H1 (cell line): ENCODE data around the gene SNRNP70. TPM values are rescaled to one million over a fixed set of nuclear protein-coding genes. Genes with fewer than 3 reads are reported as not detected.

Experiments used
- CTCF ChIA-PET: fragments of 300-600 bp; sonication (Branson Sonifier 250); formaldehyde crosslinking; loops from one replicate; lab custom pipeline; 2021; ENCODE audit not compliant: partially characterized antibody; lab: Charles Lee
- POLR2A ChIA-PET: fragments of 300-600 bp; sonication (Branson Sonifier 250); formaldehyde crosslinking; loops from one replicate; lab custom pipeline; 2021; ENCODE audit warnings: inconsistent platforms; ENCODE audit not compliant: partially characterized antibody; lab: Charles Lee
- DNase-seq, 2 experiments: peaks; one replicate each; pipeline versions ENCODE4 v3.0.0 to v3.0.0-alpha.2; 2010 to 2022; ENCODE audit warnings: low spot score in 2 of 2, low read depth in 1 of 2, mixed read lengths in 1 of 2
- FAIRE-seq: peaks from 2 replicates; lab custom pipeline; 2011; peaks lifted over from hg19 to GRCh38; lab: Jason Lieb, UNC
- H2AFZ ChIP-seq: 2 replicates; pipeline ENCODE4 v1.8.1; 2012; ENCODE audit warnings: low read length, inconsistent platforms
- H2AK5ac ChIP-seq: 2 replicates; pipeline ENCODE4 v1.6.1; 2013; ENCODE audit warnings: low read depth, low read length
- H2BK120ac ChIP-seq: replicated peaks from 2 replicates; pipeline ENCODE3; 2013; ENCODE audit warnings: low read depth, low read length, inconsistent platforms
- H2BK12ac ChIP-seq: 2 replicates; pipeline ENCODE4 v1.6.1; 2013; ENCODE audit warnings: low read depth, low read length
- H2BK15ac ChIP-seq: 2 replicates; pipeline ENCODE4 v1.6.1; 2013; ENCODE audit warnings: low read length
- H2BK20ac ChIP-seq: 2 replicates; pipeline ENCODE4 v1.6.1; 2013; ENCODE audit warnings: low read length
- H2BK5ac ChIP-seq: 2 replicates; pipeline ENCODE4 v1.6.1; 2013; ENCODE audit warnings: low read depth, low read length
- H3K14ac ChIP-seq: 2 replicates; pipeline ENCODE4 v1.6.1; 2013; ENCODE audit warnings: inconsistent platforms; ENCODE audit not compliant: insufficient read length
- H3K18ac ChIP-seq: 2 replicates; pipeline ENCODE4 v1.6.1; 2013; ENCODE audit warnings: low read length; ENCODE audit errors: extremely low read depth
- H3K23ac ChIP-seq: 2 replicates; pipeline ENCODE4 v1.6.1; 2013; ENCODE audit warnings: inconsistent platforms; ENCODE audit not compliant: insufficient read length
- H3K23me2 ChIP-seq: 2 replicates; pipeline ENCODE4 v1.6.1; 2013; ENCODE audit warnings: low read depth, low read length
- H3K27ac ChIP-seq: 2 replicates; pipeline ENCODE4 v1.6.1; 2011; ENCODE audit warnings: low read depth, low read length, inconsistent platforms
- H3K27me3 ChIP-seq, 4 experiments: replicated peaks in 1 of 4; 1 replicate in 1 of 4; 2 replicates in 3 of 4; pipeline versions ENCODE4 v1.6.1 to v1.8.1; 2011 to 2013; ENCODE audit warnings: low read length in 3 of 4, mild to moderate bottlenecking in 3 of 4, inconsistent platforms in 2 of 4, mixed read lengths in 2 of 4, moderate library complexity in 1 of 4; ENCODE audit not compliant: control insufficient read depth in 3 of 4, insufficient read depth in 3 of 4; ENCODE audit errors: extremely low read depth in 1 of 4
- H3K36me3 ChIP-seq, 4 experiments: 2 replicates each; pipeline versions ENCODE4 v1.6.1 to v1.8.1; 2011 to 2013; ENCODE audit warnings: mild to moderate bottlenecking in 4 of 4, low read length in 3 of 4, moderate library complexity in 2 of 4, control low read depth in 1 of 4, inconsistent platforms in 1 of 4; ENCODE audit not compliant: insufficient read depth in 4 of 4, control insufficient read depth in 2 of 4
- H3K4ac ChIP-seq: replicated peaks from 2 replicates; pipeline ENCODE3; 2013; ENCODE audit warnings: low read length, low read depth, mixed read lengths, inconsistent platforms; ENCODE audit not compliant: insufficient read length
- H3K4me1 ChIP-seq, 4 experiments: replicated peaks in 1 of 4; 1 replicate in 1 of 4; 2 replicates in 3 of 4; pipeline versions ENCODE4 v1.6.1 to v1.8.1; 2011 to 2013; ENCODE audit warnings: low read length in 3 of 4, inconsistent platforms in 2 of 4, mixed read lengths in 1 of 4; ENCODE audit not compliant: insufficient read depth in 4 of 4, control insufficient read depth in 3 of 4
- H3K4me2 ChIP-seq, 2 experiments: 2 replicates each; pipeline versions ENCODE4 v1.6.1 to v1.8.1; 2011 to 2013; ENCODE audit warnings: low read depth in 2 of 2, low read length in 2 of 2, control low read depth in 1 of 2, inconsistent platforms in 1 of 2, mild to moderate bottlenecking in 1 of 2; ENCODE audit not compliant: insufficient read depth in 1 of 2
- H3K4me3 ChIP-seq, 4 experiments: fragments of 200-600, 300-600 bp in 1 of 4; sonication (generic), shearing (Covaris generic), sonication (Bioruptor Twin) in 1 of 4; 2 replicates each; pipeline versions ENCODE4 v1.5.1 to v1.8.1; 2011 to 2016; ENCODE audit warnings: low read length in 4 of 4, low read depth in 3 of 4, control low read depth in 2 of 4, inconsistent platforms in 2 of 4, mild to moderate bottlenecking in 2 of 4, mixed read lengths in 1 of 4, moderate library complexity in 1 of 4; ENCODE audit not compliant: insufficient read depth in 2 of 4; ENCODE audit errors: extremely low read depth in 1 of 4
- H3K56ac ChIP-seq: replicated peaks from 2 replicates; pipeline ENCODE3; 2013; ENCODE audit warnings: low read depth, mild to moderate bottlenecking, mixed read lengths, low read length, inconsistent platforms; ENCODE audit not compliant: insufficient read length
- H3K79me1 ChIP-seq: 2 replicates; pipeline ENCODE4 v1.6.1; 2013; ENCODE audit warnings: low read depth, low read length, control low read depth
- H3K79me2 ChIP-seq, 2 experiments: 2 replicates each; pipeline versions ENCODE4 v1.6.1 to v1.8.1; 2012 to 2013; ENCODE audit warnings: low read length in 2 of 2, mild to moderate bottlenecking in 2 of 2, inconsistent platforms in 1 of 2; ENCODE audit not compliant: insufficient read depth in 2 of 2, control insufficient read depth in 1 of 2
- H3K9ac ChIP-seq, 4 experiments: replicated peaks in 1 of 4; 1 replicate in 1 of 4; 2 replicates in 3 of 4; pipeline versions ENCODE4 v1.6.1 to v1.8.1; 2011 to 2013; ENCODE audit warnings: low read depth in 3 of 4, low read length in 3 of 4, control low read depth in 2 of 4, mild to moderate bottlenecking in 2 of 4, moderate library complexity in 2 of 4, inconsistent platforms in 1 of 4; ENCODE audit errors: extremely low read depth in 1 of 4
- H3K9me3 ChIP-seq, 2 experiments: 2 replicates each; pipeline versions ENCODE4 v1.6.1 to v1.8.1; 2012 to 2013; ENCODE audit warnings: mild to moderate bottlenecking in 2 of 2, moderate library complexity in 2 of 2, control low read depth in 1 of 2, inconsistent platforms in 1 of 2, low read depth in 1 of 2, low read length in 1 of 2, mixed read lengths in 1 of 2; ENCODE audit not compliant: insufficient read depth in 2 of 2
- H4K20me1 ChIP-seq, 2 experiments: replicated peaks in 1 of 2; 2 replicates each; pipeline versions ENCODE3 to v1.8.1; 2011 to 2013; ENCODE audit warnings: inconsistent platforms in 2 of 2, low read length in 2 of 2, mild to moderate bottlenecking in 1 of 2; ENCODE audit not compliant: insufficient read depth in 2 of 2, control insufficient read depth in 1 of 2
- H4K5ac ChIP-seq: 2 replicates; pipeline ENCODE4 v1.6.1; 2013; ENCODE audit warnings: low read length, low read depth, mixed read lengths, inconsistent platforms; ENCODE audit not compliant: insufficient read length
- H4K8ac ChIP-seq: 2 replicates; pipeline ENCODE4 v1.8.0; 2013; ENCODE audit warnings: mild to moderate bottlenecking, moderate library complexity, low read length, inconsistent platforms; ENCODE audit not compliant: insufficient read depth; ENCODE audit errors: extremely low read depth
- H4K91ac ChIP-seq: replicated peaks from 2 replicates; pipeline ENCODE3; 2013; ENCODE audit warnings: low read length, mixed read lengths, inconsistent platforms; ENCODE audit not compliant: insufficient read length
- JUND ChIP-seq: IDR thresholded peaks from 2 replicates; pipeline ENCODE4 v1.6.1; 2011; ENCODE audit warnings: mild to moderate bottlenecking, improper control_type of control experiment, low read length
- KDM1A ChIP-seq: fragments of 200-600, 300-600 bp; sonication (generic); IDR thresholded peaks from 2 replicates; pipeline ENCODE4 v1.7.1; 2016; ENCODE audit warnings: mild to moderate bottlenecking, low read length, borderline replicate concordance
- KDM4A ChIP-seq: IDR thresholded peaks from one replicate; pipeline ENCODE4 v1.7.1; 2012; ENCODE audit warnings: low read depth, mild to moderate bottlenecking, moderate library complexity, low read length, inconsistent platforms; ENCODE audit not compliant: severe bottlenecking
- NRF1 ChIP-seq: IDR thresholded peaks from 2 replicates; pipeline ENCODE4 v1.6.1; 2011; ENCODE audit warnings: mild to moderate bottlenecking, low read depth, low read length, improper control_type of control experiment
- POU5F1 ChIP-seq: IDR thresholded peaks from 2 replicates; pipeline ENCODE4 v1.6.1; 2011; ENCODE audit warnings: low read depth, mild to moderate bottlenecking, low read length, moderate library complexity
- RXRA ChIP-seq: IDR thresholded peaks from 2 replicates; pipeline ENCODE4 v1.6.1; 2011; ENCODE audit warnings: low read depth, mild to moderate bottlenecking, low read length, moderate library complexity; ENCODE audit not compliant: insufficient read depth
- TEAD4 ChIP-seq: IDR thresholded peaks from 2 replicates; pipeline ENCODE4 v1.6.1; 2012; ENCODE audit warnings: low read depth, low read length, inconsistent platforms, mixed read lengths
- USF2 ChIP-seq: IDR thresholded peaks from 2 replicates; pipeline ENCODE4 v1.6.1; 2011; ENCODE audit warnings: low read length, improper control_type of control experiment
- WGBS, 2 experiments: shearing (Covaris generic) in 1 of 2; methylation state at CpG; one replicate each; pipeline versions ENCODE4 v1.1.6 to v1.1.7; 2013 to 2015; ENCODE audit warnings: low lambda C conversion rate in 2 of 2, mixed read lengths in 2 of 2, inconsistent platforms in 1 of 2, low coverage in 1 of 2, missing lambda C conversion rate in 1 of 2; ENCODE audit not compliant: insufficient replicate concordance in 2 of 2, insufficient coverage in 1 of 2, insufficient read length in 1 of 2; ENCODE audit errors: extremely low coverage in 1 of 2, missing lambda C conversion rate in 1 of 2; 5-methylcytosine and 5-hydroxymethylcytosine counted together
- polyA plus RNA-seq, 7 experiments: library from polyadenylated mRNA; depleted of rRNA in 3 of 7; stranded (reverse) in 5 of 7; unstranded in 2 of 7; fragments of >200 nt in 5 of 7; fragments of 200-250 nt in 2 of 7; gene quantifications; 1 replicate in 5 of 7; 2 replicates in 1 of 7; 4 replicates in 1 of 7; pipeline versions ENCODE4 v1.2.1 to v1.2.3, GENCODE V29; 2011 to 2013; ENCODE audit warnings: missing spikeins in 2 of 7, mixed read lengths in 2 of 7
- total RNA-seq: library from RNA; stranded (reverse); fragmentation: NEBNext Ultra II Directional; extraction: Animal tissue kit (Norgen Biotek cat#: 25700); gene quantifications from 2 replicates; pipeline ENCODE4 v1.2.1, GENCODE V29; 2021
- TF ChIP-seq, protein P1 (sequence below): IDR thresholded peaks from 2 replicates; pipeline ENCODE4 v1.6.1; 2012; ENCODE audit warnings: inconsistent platforms
- TF ChIP-seq, protein P2 (sequence below), 3 experiments: IDR thresholded peaks; 1 replicate in 2 of 3; 2 replicates in 1 of 3; pipeline versions ENCODE4 v1.5.1 to v1.6.1; 2011; ENCODE audit warnings: low read length in 3 of 3, mild to moderate bottlenecking in 3 of 3, inconsistent platforms in 2 of 3, low read depth in 1 of 3, moderate library complexity in 1 of 3; ENCODE audit not compliant: insufficient read depth in 1 of 3; ENCODE audit errors: control extremely low read depth in 1 of 3

SNRNP70 gene
- total and polyA plus RNA-seq, 2 of the 8 experiments (the other 6 are each of a cell fraction or from before 2014, with no cell fraction given): 231 to 235 TPM

DNA sequence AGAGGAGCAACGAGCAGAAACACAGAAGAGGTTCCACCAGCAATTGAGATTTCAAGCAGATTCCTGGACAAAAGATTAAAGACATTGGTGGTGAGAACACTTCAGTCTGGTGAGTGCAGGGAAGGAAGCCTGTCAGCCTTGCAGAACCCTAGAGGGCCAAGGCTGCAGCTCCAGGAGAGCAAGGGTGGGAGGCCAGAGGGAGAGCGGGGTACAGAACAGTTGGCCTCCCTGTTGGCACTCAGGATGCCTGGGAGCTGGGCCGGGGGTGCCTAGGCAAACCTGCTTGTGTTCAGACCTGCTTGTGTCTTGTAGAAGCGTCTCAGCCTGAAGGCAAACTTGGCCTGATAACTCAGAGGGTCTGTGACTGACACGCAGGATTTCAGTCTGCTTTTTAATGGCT lies 23.8 kb downstream of the SNRNP70 start:
- FAIRE-seq (no peak), DNase-seq (no peak)
- H3K9me3 ChIP-seq: no peaks in the 10 kb centered on the region
- H3K4me3 ChIP-seq: no peak overlapping the region
- no peak overlapping the region for H2AK5ac ChIP-seq
- no peak overlapping the region for H2BK15ac ChIP-seq
- no peak overlapping the region for H4K91ac ChIP-seq
- H3K18ac ChIP-seq: no peak overlapping the region
- no peak overlapping the region for H4K5ac ChIP-seq
- no peak overlapping the region for H2BK12ac ChIP-seq
- peaks cover 0 to 3% (median 0%) of the 10 kb centered on the region in 4 experiments; a peak in 1 of 7 replicates for H3K4me1 ChIP-seq
- peaks cover 4% of the 10 kb centered on the region for H3K23me2 ChIP-seq
- no peak overlapping the region for H3K23ac ChIP-seq
- H2BK120ac ChIP-seq: no peak overlapping the region
- H3K36me3 ChIP-seq: peaks cover 20 to 48% (median 44%) of the 10 kb centered on the region in 4 experiments
- no peak overlapping the region for H3K4me2 ChIP-seq
- peaks cover 16 to 28% of the 10 kb centered on the region in 2 experiments for H4K20me1 ChIP-seq
- H3K14ac ChIP-seq: no peak overlapping the region
- H3K27me3 ChIP-seq: no peaks in the 10 kb centered on the region; a peak in 1 of 7 replicates
- no peak overlapping the region for H3K56ac ChIP-seq
- no peak overlapping the region for H2AFZ ChIP-seq
- CTCF ChIA-PET: interaction anchor here (0.9 to 2.9 kb wide), 8 partner anchors 11 to 116 kb away, joined by 3 to 20 read pairs (median 4); no protein-coding TSS in a partner anchor
- POLR2A ChIA-PET: interaction anchor here (1.2 to 7.8 kb wide), 4 partner anchors 11 to 42 kb away, joined by 4 to 67 read pairs (median 4); partner anchors contain the start of gene PPFIA3
- 88% methylated on average over 4 of the region's 5 CpGs; no CpG with 5 or more reads in 1 of the 2 experiments for WGBS, 2 experiments
- H3K4ac ChIP-seq: no peak overlapping the region
- no peak overlapping the region for H3K9ac ChIP-seq
- no peak overlapping the region for H2BK5ac ChIP-seq
- no peak overlapping the region for H3K27ac ChIP-seq
- no peaks in the 10 kb centered on the region for H3K79me2 ChIP-seq
- H3K79me1 ChIP-seq: peaks cover 3% of the 10 kb centered on the region
- no peak overlapping the region for H4K8ac ChIP-seq
- H2BK20ac ChIP-seq: no peak overlapping the region
- TF ChIP-seq POU5F1: no peak
- TF ChIP-seq, protein P1, sequence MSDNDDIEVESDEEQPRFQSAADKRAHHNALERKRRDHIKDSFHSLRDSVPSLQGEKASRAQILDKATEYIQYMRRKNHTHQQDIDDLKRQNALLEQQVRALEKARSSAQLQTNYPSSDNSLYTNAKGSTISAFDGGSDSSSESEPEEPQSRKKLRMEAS: no peak
- TF ChIP-seq JUND: no peak
- TF ChIP-seq KDM4A: no peak
- TF ChIP-seq KDM1A: no peak
- TF ChIP-seq RXRA: no peak
- no peak for TF ChIP-seq NRF1
- TF ChIP-seq USF2: no peak
- TF ChIP-seq, protein P2, sequence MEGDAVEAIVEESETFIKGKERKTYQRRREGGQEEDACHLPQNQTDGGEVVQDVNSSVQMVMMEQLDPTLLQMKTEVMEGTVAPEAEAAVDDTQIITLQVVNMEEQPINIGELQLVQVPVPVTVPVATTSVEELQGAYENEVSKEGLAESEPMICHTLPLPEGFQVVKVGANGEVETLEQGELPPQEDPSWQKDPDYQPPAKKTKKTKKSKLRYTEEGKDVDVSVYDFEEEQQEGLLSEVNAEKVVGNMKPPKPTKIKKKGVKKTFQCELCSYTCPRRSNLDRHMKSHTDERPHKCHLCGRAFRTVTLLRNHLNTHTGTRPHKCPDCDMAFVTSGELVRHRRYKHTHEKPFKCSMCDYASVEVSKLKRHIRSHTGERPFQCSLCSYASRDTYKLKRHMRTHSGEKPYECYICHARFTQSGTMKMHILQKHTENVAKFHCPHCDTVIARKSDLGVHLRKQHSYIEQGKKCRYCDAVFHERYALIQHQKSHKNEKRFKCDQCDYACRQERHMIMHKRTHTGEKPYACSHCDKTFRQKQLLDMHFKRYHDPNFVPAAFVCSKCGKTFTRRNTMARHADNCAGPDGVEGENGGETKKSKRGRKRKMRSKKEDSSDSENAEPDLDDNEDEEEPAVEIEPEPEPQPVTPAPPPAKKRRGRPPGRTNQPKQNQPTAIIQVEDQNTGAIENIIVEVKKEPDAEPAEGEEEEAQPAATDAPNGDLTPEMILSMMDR (IDR thresholded peaks at IDR 0.05; ENCODE audit: control extremely low read depth in 1 of 3, insufficient read depth in 1 of 3, low read depth in 1 of 3, low read length in 3 of 3): no peak
- TF ChIP-seq TEAD4: no peak
